ENCODE measurements around the gene RNASET2. TPM values are rescaled to one million over a fixed set of nuclear protein-coding genes. Genes with fewer than 3 reads are reported as not detected.
"Not testable (repeated sequence)": the region's sequence is repeated elsewhere in the genome, so short reads cannot be mapped to it uniquely, and the experiment has no call there.

RNASET2 gene
- polyA plus RNA-seq, 1 experiment = 28.0 TPM

DNA sequence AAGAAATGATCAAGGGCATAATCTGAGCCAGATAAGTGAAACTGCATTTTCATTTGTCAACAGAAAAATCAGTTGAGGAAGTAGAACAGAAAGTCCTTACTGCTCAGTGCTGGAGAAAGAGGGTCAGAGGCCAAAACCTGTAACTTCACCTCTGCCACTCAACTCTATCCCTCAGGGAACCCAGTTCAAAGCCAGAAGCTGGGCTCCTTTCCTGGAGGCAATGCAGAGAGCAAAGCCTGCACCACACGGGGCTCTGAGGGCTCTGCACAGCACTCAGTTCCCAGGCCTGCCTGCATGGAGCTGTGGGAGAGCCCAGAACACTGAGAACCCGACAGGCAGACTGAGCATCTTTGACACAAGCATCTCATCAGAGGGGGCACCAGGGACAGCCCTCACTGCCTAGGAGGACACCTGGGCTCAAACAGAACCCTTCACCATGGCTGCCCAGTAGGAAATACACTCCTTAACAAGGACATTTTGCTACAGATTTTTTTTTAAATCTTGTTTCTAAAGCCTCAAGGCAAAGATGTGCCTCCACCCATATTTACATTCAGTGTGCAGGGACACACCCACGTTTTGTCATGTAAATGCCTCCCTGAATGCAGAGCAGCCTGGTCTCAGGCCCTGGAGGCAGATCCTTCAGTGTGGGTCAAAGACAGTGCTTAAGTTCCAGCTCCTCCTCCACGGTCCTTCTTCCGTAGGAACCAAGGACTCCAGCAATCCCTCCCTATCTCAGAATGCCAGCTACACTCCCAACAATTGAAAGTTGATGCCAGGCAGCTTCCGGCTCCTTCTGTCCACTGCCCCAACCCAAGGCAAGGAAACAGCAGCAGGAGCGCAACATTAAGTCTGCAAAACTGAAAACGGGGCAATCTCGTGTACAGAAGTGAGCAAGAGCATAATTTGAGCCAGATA, 6.6 kb downstream of the RNASET2 start:
- Histone ChIP-seq H3K27ac (ENCODE audit: low read depth, low read length) (no peak overlapping the region), H3K4me3 (ENCODE audit: low read depth, low read length) (no peak overlapping the region), H3K9me3 (ENCODE audit: control insufficient read depth, insufficient read depth, low read length) (peaks cover 4% of the 10 kb centered on the region; the same call in 1 of the 2 replicates), H3K27me3 (ENCODE audit: control insufficient read depth, insufficient read depth, low read length) (no peaks in the 10 kb centered on the region)
- TF ChIP-seq CTCF (IDR thresholded peaks at IDR 0.05; ENCODE audit: low read depth, low read length) = no peak
- no peak for DNase-seq (ENCODE audit: low read depth, low spot score)
- POLR2A ChIA-PET = no interaction called here
- CTCF ChIA-PET = interaction anchor here (1.3 kb wide), 1 partner anchor 40 kb away, joined by 5 read pairs; no protein-coding TSS in a partner anchor

DNA sequence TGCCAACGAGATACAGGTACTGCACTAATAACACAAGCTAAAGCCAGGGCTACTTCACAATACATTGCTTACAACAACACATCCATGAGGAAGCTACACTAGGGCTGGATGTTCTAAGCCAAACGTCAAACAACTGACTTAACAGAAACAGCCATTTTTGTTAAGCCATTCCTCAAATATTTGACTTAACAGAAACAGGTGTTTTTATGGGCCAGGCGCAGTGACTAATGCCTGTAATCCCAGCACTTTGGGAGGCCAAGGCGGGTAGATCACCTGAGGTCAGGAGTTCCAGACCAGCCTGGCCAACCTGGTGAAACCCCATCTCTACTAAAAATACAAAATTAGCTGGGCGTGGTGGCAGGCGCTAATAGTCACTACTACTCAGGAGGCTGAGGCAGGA, 7.6 kb downstream of the RNASET2 start:
- H3K4me3 ChIP-seq (ENCODE audit: low read depth, low read length); H3K27me3 ChIP-seq (ENCODE audit: control insufficient read depth, insufficient read depth, low read length); DNase-seq (ENCODE audit: low read depth, low spot score); H3K9me3 ChIP-seq (ENCODE audit: control insufficient read depth, insufficient read depth, low read length); POLR2A ChIA-PET; H3K27ac ChIP-seq (ENCODE audit: low read depth, low read length): not testable (repeated sequence)
- CTCF ChIA-PET = interaction anchor here (0.6 to 0.9 kb wide), 2 partner anchors 32 to 162 kb away, joined by 6 to 10 read pairs; no protein-coding TSS in a partner anchor

DNA sequence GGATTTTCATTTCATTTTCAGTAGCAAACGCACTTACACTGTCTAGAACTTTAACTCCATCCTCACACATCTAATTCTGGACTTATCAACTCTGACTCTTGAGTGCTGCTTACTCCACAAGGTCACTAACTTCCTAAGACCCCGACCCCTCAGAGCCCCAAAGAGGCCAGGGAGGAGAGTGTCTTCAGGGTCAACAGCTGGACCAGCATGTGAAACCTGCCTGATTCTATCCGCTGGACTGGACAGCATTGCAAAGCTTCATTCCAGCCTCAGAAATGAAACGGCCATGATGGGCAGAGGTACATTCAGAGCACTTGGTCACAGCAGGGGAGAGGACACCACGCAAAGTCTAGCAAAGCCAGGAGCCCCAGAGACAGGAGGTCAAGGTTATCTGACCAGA, 9.1 kb downstream of the RNASET2 start:
- peaks cover 4% of the 10 kb centered on the region; the same call in 1 of the 2 replicates for H3K9me3 ChIP-seq (ENCODE audit: control insufficient read depth, insufficient read depth, low read length)
- ChIA-PET POLR2A (no interaction called here), CTCF (no interaction called here)
- TF ChIP-seq CTCF (IDR thresholded peaks at IDR 0.05; ENCODE audit: low read depth, low read length) = no peak
- no peak for DNase-seq (ENCODE audit: low read depth, low spot score)
- H3K27me3 ChIP-seq (ENCODE audit: control insufficient read depth, insufficient read depth, low read length) = no peaks in the 10 kb centered on the region
- H3K27ac ChIP-seq (ENCODE audit: low read depth, low read length) = no peak overlapping the region
- H3K4me3 ChIP-seq (ENCODE audit: low read depth, low read length) = no peak overlapping the region

GRCh38 chr6:166946125-166946524, 10.2 kb downstream of the RNASET2 start:
- Histone ChIP-seq H3K27me3 (ENCODE audit: control insufficient read depth, insufficient read depth, low read length) (no peaks in the 10 kb centered on the region), H3K27ac (ENCODE audit: low read depth, low read length) (no peak overlapping the region), H3K9me3 (ENCODE audit: control insufficient read depth, insufficient read depth, low read length) (peaks cover 2% of the 10 kb centered on the region; the same call in 1 of the 2 replicates), H3K4me3 (ENCODE audit: low read depth, low read length) (no peak overlapping the region)
- TF ChIP-seq CTCF (IDR thresholded peaks at IDR 0.05; ENCODE audit: low read depth, low read length) = no peak
- no peak for DNase-seq (ENCODE audit: low read depth, low spot score)
- CTCF ChIA-PET = no interaction called here
- POLR2A ChIA-PET = no interaction called here

DNA sequence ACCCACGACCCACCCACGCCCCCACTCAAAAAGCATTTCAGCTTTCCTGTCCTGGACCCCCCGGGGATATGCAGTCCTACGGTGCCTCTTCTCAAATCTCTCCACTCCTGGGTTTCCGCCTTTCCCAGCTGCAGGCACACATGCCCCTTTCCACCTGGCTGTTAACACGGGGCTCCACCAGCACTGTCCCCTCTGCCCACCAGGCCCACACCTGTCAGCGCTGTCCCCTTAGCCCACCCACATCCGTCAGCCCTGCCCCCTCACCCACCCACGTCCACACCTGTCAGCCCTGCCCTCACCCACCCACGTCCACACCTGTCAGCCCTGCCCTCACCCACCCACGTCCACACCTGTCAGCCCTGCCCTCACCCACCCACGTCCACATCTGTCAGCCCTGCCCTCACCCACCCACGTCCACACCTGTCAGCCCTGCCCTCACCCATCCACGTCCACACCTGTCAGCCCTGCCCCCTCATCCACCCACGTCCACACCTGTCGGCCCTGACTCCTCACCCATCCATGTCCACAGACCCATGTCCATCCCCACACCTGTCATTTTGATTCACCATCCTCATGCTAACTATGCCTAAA, 11.6 kb downstream of the RNASET2 start:
- no peaks in the 10 kb centered on the region for H3K9me3 ChIP-seq (ENCODE audit: control insufficient read depth, insufficient read depth, low read length)
- POLR2A ChIA-PET = no interaction called here
- DNase-seq (ENCODE audit: low read depth, low spot score) = no peak
- no peak overlapping the region for H3K4me3 ChIP-seq (ENCODE audit: low read depth, low read length)
- H3K27ac ChIP-seq (ENCODE audit: low read depth, low read length) = no peak overlapping the region
- CTCF ChIA-PET = no interaction called here
- no peaks in the 10 kb centered on the region for H3K27me3 ChIP-seq (ENCODE audit: control insufficient read depth, insufficient read depth, low read length)
- no peak for TF ChIP-seq CTCF (IDR thresholded peaks at IDR 0.05; ENCODE audit: low read depth, low read length)
